GM12878 (cell line): ENCODE data around the gene PHC3.

Source experiments
- ESRRA ChIP-seq: IDR thresholded peaks from 2 replicates; pipeline ENCODE4 v1.6.1; 2012; ENCODE audit warnings: mild to moderate bottlenecking, low read length, improper control_type of control experiment
- EZH2 ChIP-seq: IDR thresholded peaks from 2 replicates; pipeline ENCODE4 v1.6.1; 2012; ENCODE audit warnings: low read depth, mild to moderate bottlenecking, control low read depth, inconsistent platforms, low read length, borderline replicate concordance; ENCODE audit not compliant: control insufficient read depth
- GABPA ChIP-seq: IDR thresholded peaks from 2 replicates; pipeline ENCODE4 v1.6.1; 2014; ENCODE audit warnings: antibody characterized with exemption, low read depth, mild to moderate bottlenecking, inconsistent platforms
- IKZF1 ChIP-seq: fragments of 450-650 bp; conservative IDR thresholded peaks from 2 replicates; pipeline ENCODE4 v1.6.1; 2017; ENCODE audit warnings: antibody characterized with exemption, mild to moderate bottlenecking
- RAD21 ChIP-seq: IDR thresholded peaks from 2 replicates; pipeline ENCODE4 v1.6.1; 2011; ENCODE audit warnings: mild to moderate bottlenecking, low read depth, low read length, moderate library complexity; ENCODE audit not compliant: insufficient read depth
- RCOR1 ChIP-seq: conservative IDR thresholded peaks from 2 replicates; pipeline ENCODE4 v1.6.1; 2012; ENCODE audit warnings: low read depth, low read length, improper control_type of control experiment
- SIN3A ChIP-seq: IDR thresholded peaks from 2 replicates; pipeline ENCODE4 v1.6.1; 2012; ENCODE audit warnings: low read depth, low read length, improper control_type of control experiment
- WRNIP1 ChIP-seq: IDR thresholded peaks from 2 replicates; pipeline ENCODE4 v1.6.1; 2011; ENCODE audit warnings: low read depth, low read length, improper control_type of control experiment, borderline replicate concordance
- TF ChIP-seq, protein P1 (sequence below): IDR thresholded peaks from 2 replicates; pipeline ENCODE4 v1.6.1; 2011; ENCODE audit warnings: borderline replicate concordance, low read depth, mild to moderate bottlenecking, moderate library complexity, low read length; ENCODE audit not compliant: insufficient read depth, poor library complexity, severe bottlenecking
- TF ChIP-seq, protein P2 (sequence below): IDR thresholded peaks from 2 replicates; pipeline ENCODE4 v1.6.1; 2011; ENCODE audit warnings: low read depth, low read length, improper control_type of control experiment, borderline replicate concordance

DNA sequence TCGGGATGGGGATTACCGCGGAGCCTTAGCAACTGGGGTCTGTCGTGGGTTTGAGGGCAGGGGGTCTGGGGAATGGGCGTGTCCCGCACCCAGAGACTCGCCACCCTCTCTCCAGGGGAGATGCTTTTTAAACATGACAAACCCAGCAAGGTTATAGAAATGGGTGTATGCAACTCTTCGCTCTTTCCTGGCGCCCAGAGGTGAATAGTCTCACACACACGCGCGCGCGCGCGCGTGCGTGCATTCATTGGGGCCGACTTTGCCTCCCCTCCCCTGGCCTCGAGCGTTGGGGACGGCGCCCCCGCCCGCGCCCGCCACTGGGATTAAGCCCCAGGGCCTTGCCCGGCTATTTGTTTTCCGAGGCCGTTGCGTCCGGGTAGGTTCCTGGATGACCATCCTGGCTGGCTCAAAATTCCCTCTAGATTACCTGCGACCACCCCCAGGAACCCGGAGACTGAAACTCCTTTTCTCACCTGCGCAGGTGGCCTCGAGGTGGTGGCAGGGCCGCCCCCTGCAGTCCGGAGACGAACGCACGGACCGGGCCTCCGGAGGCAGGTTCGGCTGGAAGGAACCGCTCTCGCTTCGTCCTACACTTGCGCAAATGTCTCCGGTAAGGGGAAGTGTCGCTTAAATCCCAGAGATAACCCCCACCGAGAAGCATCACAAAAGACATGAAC is 143.0 kb downstream of the PHC3 start:
- TF ChIP-seq, protein P1, sequence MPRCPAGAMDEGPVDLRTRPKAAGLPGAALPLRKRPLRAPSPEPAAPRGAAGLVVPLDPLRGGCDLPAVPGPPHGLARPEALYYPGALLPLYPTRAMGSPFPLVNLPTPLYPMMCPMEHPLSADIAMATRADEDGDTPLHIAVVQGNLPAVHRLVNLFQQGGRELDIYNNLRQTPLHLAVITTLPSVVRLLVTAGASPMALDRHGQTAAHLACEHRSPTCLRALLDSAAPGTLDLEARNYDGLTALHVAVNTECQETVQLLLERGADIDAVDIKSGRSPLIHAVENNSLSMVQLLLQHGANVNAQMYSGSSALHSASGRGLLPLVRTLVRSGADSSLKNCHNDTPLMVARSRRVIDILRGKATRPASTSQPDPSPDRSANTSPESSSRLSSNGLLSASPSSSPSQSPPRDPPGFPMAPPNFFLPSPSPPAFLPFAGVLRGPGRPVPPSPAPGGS = no peak
- TF ChIP-seq EZH2 (no peak), GABPA (no peak), RCOR1 (no peak), IKZF1 (no peak), RAD21 (0 out of 2 replicates have a peak, but pooled peaks have one; percentile 5), SIN3A (no peak), ESRRA (no peak), WRNIP1 (no peak)
- TF ChIP-seq, protein P2, sequence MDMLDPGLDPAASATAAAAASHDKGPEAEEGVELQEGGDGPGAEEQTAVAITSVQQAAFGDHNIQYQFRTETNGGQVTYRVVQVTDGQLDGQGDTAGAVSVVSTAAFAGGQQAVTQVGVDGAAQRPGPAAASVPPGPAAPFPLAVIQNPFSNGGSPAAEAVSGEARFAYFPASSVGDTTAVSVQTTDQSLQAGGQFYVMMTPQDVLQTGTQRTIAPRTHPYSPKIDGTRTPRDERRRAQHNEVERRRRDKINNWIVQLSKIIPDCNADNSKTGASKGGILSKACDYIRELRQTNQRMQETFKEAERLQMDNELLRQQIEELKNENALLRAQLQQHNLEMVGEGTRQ = no peak
